Fibroblast of lung (primary cell): ENCODE data around the gene TBK1.

Experiments used
- CTCF ChIP-seq, 2 donors: IDR thresholded peaks in 1 of 2; conservative IDR thresholded peaks in 1 of 2; 1 replicate in 1 of 2; 2 replicates in 1 of 2; pipeline ENCODE4 v1.5.1; 2011 to 2012; ENCODE audit warnings: low read length in 2 of 2, control low read depth in 1 of 2, inconsistent platforms in 1 of 2, low read depth in 1 of 2, mild to moderate bottlenecking in 1 of 2
- EZH2 ChIP-seq: IDR thresholded peaks from 2 replicates; pipeline ENCODE4 v1.5.1; 2012; ENCODE audit warnings: low read length, control low read depth, mild to moderate bottlenecking; ENCODE audit errors: missing control alignments

GRCh38 chr12:64430886-64431285 lies 21.0 kb upstream of the TBK1 start:
- TF ChIP-seq CTCF (conservative IDR thresholded peaks at IDR 0.05 in 1 of 2, IDR thresholded peaks at IDR 0.05 in 1 of 2; ENCODE audit: low read depth in 1 of 2, low read length in 2 of 2): no peak
- no peak for TF ChIP-seq EZH2
